Measurements from ENCODE around the gene GALNT17.

DNA sequence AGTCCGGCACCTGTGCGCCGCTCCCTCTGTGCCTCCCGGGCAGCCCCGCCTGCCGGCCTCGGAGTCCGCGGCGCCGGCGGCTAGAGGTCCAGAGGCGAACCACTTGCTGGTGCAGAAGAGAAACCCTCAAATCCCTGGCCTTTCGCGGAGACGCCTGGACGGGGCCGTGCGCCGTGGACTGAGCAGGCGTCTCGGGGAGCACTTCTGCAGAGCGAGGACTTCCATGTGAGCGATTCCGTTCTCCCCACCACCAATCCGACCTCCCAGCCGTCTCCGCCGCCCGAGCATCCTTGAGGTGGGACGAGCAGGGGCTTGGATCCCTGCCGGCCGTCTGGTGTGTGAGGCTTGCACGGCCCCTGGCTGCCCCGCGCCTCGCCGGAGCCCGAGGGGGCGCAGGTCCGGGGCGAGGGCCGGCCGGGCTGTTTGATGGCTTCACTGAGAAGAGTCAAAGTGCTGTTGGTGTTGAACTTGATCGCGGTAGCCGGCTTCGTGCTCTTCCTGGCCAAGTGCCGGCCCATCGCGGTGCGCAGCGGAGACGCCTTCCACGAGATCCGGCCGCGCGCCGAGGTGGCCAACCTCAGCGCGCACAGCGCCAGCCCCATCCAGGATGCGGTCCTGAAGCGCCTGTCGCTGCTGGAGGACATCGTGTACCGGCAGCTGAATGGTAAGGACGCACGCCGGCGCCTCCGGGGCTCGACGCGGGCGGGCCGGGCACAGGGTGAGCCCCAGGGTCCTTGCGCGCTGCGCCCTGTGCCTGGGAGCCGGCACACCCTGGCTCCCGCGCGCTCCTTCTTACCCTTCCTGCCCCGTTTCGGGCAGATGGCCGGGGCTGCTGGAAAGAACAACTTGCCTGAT is 660 bp downstream of the GALNT17 start:
- TF ChIP-seq CTCF (IDR thresholded peaks at IDR 0.05) (no peak), POLR2A (IDR thresholded peaks at IDR 0.05) (no peak)
